Measurements from ENCODE around the gene SPINK9.
A peak's percentile ranks its signal among the peaks of the same experiment; 100 is the strongest.

- TF ChIP-seq, protein P1, sequence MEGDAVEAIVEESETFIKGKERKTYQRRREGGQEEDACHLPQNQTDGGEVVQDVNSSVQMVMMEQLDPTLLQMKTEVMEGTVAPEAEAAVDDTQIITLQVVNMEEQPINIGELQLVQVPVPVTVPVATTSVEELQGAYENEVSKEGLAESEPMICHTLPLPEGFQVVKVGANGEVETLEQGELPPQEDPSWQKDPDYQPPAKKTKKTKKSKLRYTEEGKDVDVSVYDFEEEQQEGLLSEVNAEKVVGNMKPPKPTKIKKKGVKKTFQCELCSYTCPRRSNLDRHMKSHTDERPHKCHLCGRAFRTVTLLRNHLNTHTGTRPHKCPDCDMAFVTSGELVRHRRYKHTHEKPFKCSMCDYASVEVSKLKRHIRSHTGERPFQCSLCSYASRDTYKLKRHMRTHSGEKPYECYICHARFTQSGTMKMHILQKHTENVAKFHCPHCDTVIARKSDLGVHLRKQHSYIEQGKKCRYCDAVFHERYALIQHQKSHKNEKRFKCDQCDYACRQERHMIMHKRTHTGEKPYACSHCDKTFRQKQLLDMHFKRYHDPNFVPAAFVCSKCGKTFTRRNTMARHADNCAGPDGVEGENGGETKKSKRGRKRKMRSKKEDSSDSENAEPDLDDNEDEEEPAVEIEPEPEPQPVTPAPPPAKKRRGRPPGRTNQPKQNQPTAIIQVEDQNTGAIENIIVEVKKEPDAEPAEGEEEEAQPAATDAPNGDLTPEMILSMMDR (IDR thresholded peaks at IDR 0.05), result peak; percentile 58
- no peak for TF ChIP-seq POLR2A (IDR thresholded peaks at IDR 0.05; ENCODE audit: low read length)
- no peak for TF ChIP-seq EP300 (IDR thresholded peaks at IDR 0.05)
- no peak for TF ChIP-seq MYC (IDR thresholded peaks at IDR 0.05; ENCODE audit: borderline replicate concordance, low read length)
- TF ChIP-seq JUN (IDR thresholded peaks at IDR 0.05), result no peak
- TF ChIP-seq REST (IDR thresholded peaks at IDR 0.05), result no peak
- no peak for TF ChIP-seq GATA3 (IDR thresholded peaks at IDR 0.05; ENCODE audit: borderline replicate concordance)
These were observed 39.5 kb downstream of the SPINK9 start for GRCh38 chr5:148374690-148375360.

Measured in A549 (cell line).